Ishikawa (cell line): ENCODE results near the gene LANCL2.

ENCODE experiments used
- CEBPB ChIP-seq: IDR thresholded peaks from 2 replicates; pipeline ENCODE4 v1.6.1; 2012
- CREB1 ChIP-seq: IDR thresholded peaks from 2 replicates; pipeline ENCODE4 v1.6.1; 2012; ENCODE audit warnings: low read depth
- EGR1 ChIP-seq: IDR thresholded peaks from 2 replicates; pipeline ENCODE4 v1.6.1; 2012
- EP300 ChIP-seq: IDR thresholded peaks from 2 replicates; pipeline ENCODE4 v1.6.1; 2012; ENCODE audit warnings: borderline replicate concordance
- MAX ChIP-seq: IDR thresholded peaks from 2 replicates; pipeline ENCODE4 v1.6.1; 2012
- RAD21 ChIP-seq: IDR thresholded peaks from 2 replicates; pipeline ENCODE4 v1.6.1; 2012; ENCODE audit warnings: low read depth
- TAF1 ChIP-seq: IDR thresholded peaks from 2 replicates; pipeline ENCODE4 v1.6.1; 2012; ENCODE audit warnings: low read depth, mild to moderate bottlenecking
- TCF12 ChIP-seq: IDR thresholded peaks from 2 replicates; pipeline ENCODE4 v1.6.1; 2012; ENCODE audit warnings: low read depth
- YY1 ChIP-seq: IDR thresholded peaks from 2 replicates; pipeline ENCODE4 v1.6.1; 2012; ENCODE audit warnings: low read depth
- ZBTB7A ChIP-seq: IDR thresholded peaks from 2 replicates; pipeline ENCODE4 v1.6.1; 2012; ENCODE audit warnings: low read depth
- TF ChIP-seq, protein P1 (sequence below): IDR thresholded peaks from 2 replicates; pipeline ENCODE4 v1.6.1; 2012; ENCODE audit warnings: low read depth, mild to moderate bottlenecking

DNA sequence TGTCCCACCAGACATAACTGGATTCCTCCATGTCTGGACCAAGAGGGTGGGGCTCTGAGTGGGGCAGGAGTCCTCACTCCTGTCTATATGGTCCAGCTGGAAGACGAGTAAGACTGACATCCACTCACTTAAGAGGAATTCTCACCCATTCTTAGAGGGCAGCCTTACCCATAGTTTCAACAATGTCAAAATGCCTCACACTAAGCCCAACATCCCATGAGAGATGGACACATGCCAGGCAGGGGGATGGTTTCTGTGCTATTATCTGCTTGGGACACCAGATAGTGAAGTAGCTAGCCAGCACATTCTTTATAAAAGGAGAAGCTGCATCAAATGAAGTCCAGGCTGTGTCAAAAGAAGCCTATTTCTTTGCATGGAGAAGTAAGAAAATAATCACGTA is 4.7 kb upstream of the LANCL2 start:
- TF ChIP-seq YY1 (no peak), CREB1 (no peak), EGR1 (no peak), RAD21 (no peak), EP300 (no peak), ZBTB7A (no peak), TAF1 (no peak), CEBPB (no peak), MAX (no peak), TCF12 (no peak)
- TF ChIP-seq, protein P1, sequence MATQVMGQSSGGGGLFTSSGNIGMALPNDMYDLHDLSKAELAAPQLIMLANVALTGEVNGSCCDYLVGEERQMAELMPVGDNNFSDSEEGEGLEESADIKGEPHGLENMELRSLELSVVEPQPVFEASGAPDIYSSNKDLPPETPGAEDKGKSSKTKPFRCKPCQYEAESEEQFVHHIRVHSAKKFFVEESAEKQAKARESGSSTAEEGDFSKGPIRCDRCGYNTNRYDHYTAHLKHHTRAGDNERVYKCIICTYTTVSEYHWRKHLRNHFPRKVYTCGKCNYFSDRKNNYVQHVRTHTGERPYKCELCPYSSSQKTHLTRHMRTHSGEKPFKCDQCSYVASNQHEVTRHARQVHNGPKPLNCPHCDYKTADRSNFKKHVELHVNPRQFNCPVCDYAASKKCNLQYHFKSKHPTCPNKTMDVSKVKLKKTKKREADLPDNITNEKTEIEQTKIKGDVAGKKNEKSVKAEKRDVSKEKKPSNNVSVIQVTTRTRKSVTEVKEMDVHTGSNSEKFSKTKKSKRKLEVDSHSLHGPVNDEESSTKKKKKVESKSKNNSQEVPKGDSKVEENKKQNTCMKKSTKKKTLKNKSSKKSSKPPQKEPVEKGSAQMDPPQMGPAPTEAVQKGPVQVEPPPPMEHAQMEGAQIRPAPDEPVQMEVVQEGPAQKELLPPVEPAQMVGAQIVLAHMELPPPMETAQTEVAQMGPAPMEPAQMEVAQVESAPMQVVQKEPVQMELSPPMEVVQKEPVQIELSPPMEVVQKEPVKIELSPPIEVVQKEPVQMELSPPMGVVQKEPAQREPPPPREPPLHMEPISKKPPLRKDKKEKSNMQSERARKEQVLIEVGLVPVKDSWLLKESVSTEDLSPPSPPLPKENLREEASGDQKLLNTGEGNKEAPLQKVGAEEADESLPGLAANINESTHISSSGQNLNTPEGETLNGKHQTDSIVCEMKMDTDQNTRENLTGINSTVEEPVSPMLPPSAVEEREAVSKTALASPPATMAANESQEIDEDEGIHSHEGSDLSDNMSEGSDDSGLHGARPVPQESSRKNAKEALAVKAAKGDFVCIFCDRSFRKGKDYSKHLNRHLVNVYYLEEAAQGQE: no peak
